Endodermal cell (in vitro differentiated cells): ENCODE measurements around the gene EML5. TPM values are rescaled to one million over a fixed set of nuclear protein-coding genes. Genes with fewer than 3 reads are reported as not detected.

Source experiments
- DNase-seq: peaks from one replicate; pipeline ENCODE4 v3.0.0-alpha.2; 2017
- H3K27ac ChIP-seq: 2 replicates; pipeline ENCODE4 v1.5.1; 2013; ENCODE audit warnings: mild to moderate bottlenecking, low read depth, low read length, moderate library complexity
- H3K27me3 ChIP-seq: 2 replicates; pipeline ENCODE4 v1.6.1; 2013; ENCODE audit warnings: mild to moderate bottlenecking, low read length, moderate library complexity; ENCODE audit not compliant: insufficient read depth, control insufficient read depth, poor library complexity, severe bottlenecking
- H3K36me3 ChIP-seq: 2 replicates; pipeline ENCODE4 v1.7.0; 2013; ENCODE audit warnings: mild to moderate bottlenecking, low read length, moderate library complexity; ENCODE audit not compliant: control insufficient read depth, insufficient read depth
- H3K4me1 ChIP-seq: one replicate; pipeline ENCODE4 v1.7.0; 2013; ENCODE audit warnings: low read length; ENCODE audit not compliant: control insufficient read depth, insufficient read depth
- H3K4me3 ChIP-seq: 2 replicates; pipeline ENCODE4 v1.5.1; 2013; ENCODE audit warnings: mild to moderate bottlenecking, low read length, moderate library complexity
- H3K9ac ChIP-seq: 2 replicates; pipeline ENCODE4 v1.6.1; 2013; ENCODE audit warnings: mild to moderate bottlenecking, low read length, moderate library complexity; ENCODE audit not compliant: poor library complexity, severe bottlenecking; ENCODE audit errors: extremely low read depth
- H3K9me3 ChIP-seq: 2 replicates; pipeline ENCODE4 v1.6.1; 2013; ENCODE audit warnings: mild to moderate bottlenecking, low read length, moderate library complexity; ENCODE audit not compliant: control insufficient read depth
- H3K27ac Mint-ChIP-seq: 2 replicates; pipeline ENCODE4 v1.8.0; 2020; ENCODE audit warnings: mixed read lengths
- H3K27me3 Mint-ChIP-seq: 2 replicates; pipeline ENCODE4 v1.8.0; 2021; ENCODE audit warnings: mild to moderate bottlenecking, mixed read lengths; ENCODE audit not compliant: insufficient read depth
- H3K36me3 Mint-ChIP-seq: 2 replicates; pipeline ENCODE4 v1.8.0; 2020; ENCODE audit warnings: low read depth, mixed read lengths
- H3K4me1 Mint-ChIP-seq: 2 replicates; pipeline ENCODE4 v1.8.0; 2020; ENCODE audit warnings: mixed read lengths
- H3K4me3 Mint-ChIP-seq: 2 replicates; pipeline ENCODE4 v1.8.0; 2020; ENCODE audit warnings: mild to moderate bottlenecking, moderate library complexity, mixed read lengths
- H3K9me3 Mint-ChIP-seq: 2 replicates; pipeline ENCODE4 v1.8.0; 2020; ENCODE audit warnings: mild to moderate bottlenecking, mixed read lengths
- WGBS, 2 experiments: methylation state at CpG; one replicate each; pipeline versions ENCODE4 v1.1.5 to v1.1.7; 2013; ENCODE audit warnings: missing lambda C conversion rate in 2 of 2, mixed read lengths in 1 of 2; ENCODE audit not compliant: insufficient coverage in 1 of 2, insufficient read length in 1 of 2; 5-methylcytosine and 5-hydroxymethylcytosine counted together
- total RNA-seq, 2 donors: library from RNA; stranded (reverse); fragmentation: NEBNext Ultra II Directional in 1 of 2; extraction: Animal tissue kit (Norgen Biotek cat#: 25700) in 1 of 2; gene quantifications; 2 replicates in 1 of 2; 3 replicates in 1 of 2; pipeline ENCODE4 v1.2.1, GENCODE V29; 2021
- TF ChIP-seq, protein P1 (sequence below): fragments of 200-600 bp; sonication (generic); conservative IDR thresholded peaks from 2 replicates; pipeline ENCODE4 v1.5.0; 2021; ENCODE audit warnings: antibody characterized with exemption, mild to moderate bottlenecking

The EML5 gene
- total RNA-seq, 2 donors from 2014 or later: 1.7 to 2.3 TPM

DNA sequence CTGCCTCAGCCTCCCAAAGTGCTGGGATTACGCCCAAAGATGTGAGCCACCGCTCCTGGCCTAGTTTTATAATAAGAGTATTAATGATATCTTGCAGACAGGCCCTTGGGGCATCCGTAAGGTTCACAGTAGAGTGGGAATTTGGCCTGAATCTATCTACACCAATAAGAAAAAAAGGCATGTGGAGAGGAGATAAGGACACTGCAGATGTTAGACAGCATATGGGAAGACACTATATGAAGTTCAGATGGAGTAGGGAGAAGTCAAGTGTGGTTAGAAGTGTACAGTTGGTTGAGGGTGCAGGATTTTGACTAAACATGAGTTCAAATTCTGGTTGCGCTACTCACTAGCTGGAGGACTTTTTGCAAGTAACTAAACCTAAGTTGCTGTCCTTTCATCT is 23.2 kb upstream of the EML5 start:
- 90 to 95% methylated on average over 2 to 4 of the region's 4 CpGs for WGBS, 2 experiments

DNA sequence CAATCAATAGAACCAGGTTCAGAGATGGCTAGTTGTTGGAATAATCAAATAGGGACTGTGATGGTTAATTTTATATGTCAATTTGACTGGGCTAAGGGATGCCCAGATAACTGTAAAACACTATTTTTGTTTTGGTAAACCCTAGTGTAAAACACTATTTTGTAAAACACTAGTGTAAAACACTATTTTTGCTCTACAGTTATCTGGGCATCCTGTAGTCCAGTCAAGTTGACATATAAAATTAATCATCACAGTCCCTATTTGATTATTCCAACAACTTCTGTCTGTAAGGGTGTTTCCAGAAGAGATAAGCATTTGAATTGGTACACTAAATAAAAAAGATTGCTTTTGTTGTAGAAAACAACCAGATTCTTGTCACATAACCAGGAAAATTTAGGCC is 15.6 kb upstream of the EML5 start:
- H3K36me3 ChIP-seq: no peaks in the 10 kb centered on the region
- Mint-ChIP-seq H3K4me1 (no peaks in the 10 kb centered on the region), H3K9me3 (peaks cover 27% of the 10 kb centered on the region), H3K27ac (no peak overlapping the region), H3K4me3 (no peak overlapping the region), H3K36me3 (no peaks in the 10 kb centered on the region), H3K27me3 (peaks cover 6% of the 10 kb centered on the region)
- no peaks in the 10 kb centered on the region for H3K4me1 ChIP-seq
- no peak overlapping the region for H3K9ac ChIP-seq
- H3K9me3 ChIP-seq: peaks cover 10% of the 10 kb centered on the region
- H3K27ac ChIP-seq: no peak overlapping the region
- H3K4me3 ChIP-seq: no peak overlapping the region
- TF ChIP-seq, protein P1, sequence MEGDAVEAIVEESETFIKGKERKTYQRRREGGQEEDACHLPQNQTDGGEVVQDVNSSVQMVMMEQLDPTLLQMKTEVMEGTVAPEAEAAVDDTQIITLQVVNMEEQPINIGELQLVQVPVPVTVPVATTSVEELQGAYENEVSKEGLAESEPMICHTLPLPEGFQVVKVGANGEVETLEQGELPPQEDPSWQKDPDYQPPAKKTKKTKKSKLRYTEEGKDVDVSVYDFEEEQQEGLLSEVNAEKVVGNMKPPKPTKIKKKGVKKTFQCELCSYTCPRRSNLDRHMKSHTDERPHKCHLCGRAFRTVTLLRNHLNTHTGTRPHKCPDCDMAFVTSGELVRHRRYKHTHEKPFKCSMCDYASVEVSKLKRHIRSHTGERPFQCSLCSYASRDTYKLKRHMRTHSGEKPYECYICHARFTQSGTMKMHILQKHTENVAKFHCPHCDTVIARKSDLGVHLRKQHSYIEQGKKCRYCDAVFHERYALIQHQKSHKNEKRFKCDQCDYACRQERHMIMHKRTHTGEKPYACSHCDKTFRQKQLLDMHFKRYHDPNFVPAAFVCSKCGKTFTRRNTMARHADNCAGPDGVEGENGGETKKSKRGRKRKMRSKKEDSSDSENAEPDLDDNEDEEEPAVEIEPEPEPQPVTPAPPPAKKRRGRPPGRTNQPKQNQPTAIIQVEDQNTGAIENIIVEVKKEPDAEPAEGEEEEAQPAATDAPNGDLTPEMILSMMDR: no peak
- peaks cover 5% of the 10 kb centered on the region for H3K27me3 ChIP-seq
- no peak for DNase-seq

More for the DNA sequence above, 23.2 kb upstream of the EML5 start:
- Mint-ChIP-seq H3K9me3 (no peaks in the 10 kb centered on the region), H3K27me3 (peaks cover 10% of the 10 kb centered on the region), H3K4me1 (peaks cover 1% of the 10 kb centered on the region), H3K36me3 (no peaks in the 10 kb centered on the region), H3K27ac (no peak overlapping the region), H3K4me3 (no peak overlapping the region)
- Histone ChIP-seq H3K27ac (no peak overlapping the region), H3K27me3 (peaks cover 2% of the 10 kb centered on the region), H3K4me1 (no peaks in the 10 kb centered on the region), H3K36me3 (no peaks in the 10 kb centered on the region), H3K4me3 (no peak overlapping the region), H3K9me3 (no peaks in the 10 kb centered on the region), H3K9ac (no peak overlapping the region)
- TF ChIP-seq, protein P1: no peak
- no peak for DNase-seq

DNA sequence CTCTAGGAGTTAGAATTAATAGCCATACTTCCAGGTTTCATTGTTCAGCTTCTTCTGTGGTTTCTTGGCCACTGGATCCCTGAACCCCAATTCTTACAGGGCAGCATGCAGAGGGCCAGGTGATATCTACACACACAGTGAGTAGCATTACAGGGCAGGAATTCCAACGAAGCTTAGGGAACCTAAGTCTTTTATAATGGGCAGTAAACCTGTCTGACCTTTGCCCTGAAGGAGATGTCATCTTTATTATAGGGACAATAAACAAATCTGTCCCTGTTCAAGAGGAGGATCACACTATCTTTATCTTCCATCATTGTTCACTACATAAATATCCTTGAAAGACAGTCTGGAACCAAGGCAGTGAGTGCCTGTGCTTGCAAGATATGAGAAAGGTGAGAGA is 11.7 kb upstream of the EML5 start:
- H3K4me3 Mint-ChIP-seq: no peak overlapping the region
- H3K27me3 Mint-ChIP-seq: peaks cover 12% of the 10 kb centered on the region

More for the DNA sequence above, 11.7 kb upstream of the EML5 start:
- peaks cover 10% of the 10 kb centered on the region for H3K9me3 ChIP-seq
- no peaks in the 10 kb centered on the region for H3K36me3 ChIP-seq
- H3K9me3 Mint-ChIP-seq: peaks cover 32% of the 10 kb centered on the region
- H3K36me3 Mint-ChIP-seq: no peaks in the 10 kb centered on the region
- H3K4me1 ChIP-seq: no peaks in the 10 kb centered on the region
- H3K4me3 ChIP-seq: no peak overlapping the region
- no peaks in the 10 kb centered on the region for H3K27me3 ChIP-seq
- no peak overlapping the region for H3K27ac Mint-ChIP-seq
- WGBS, 2 experiments: 80 to 82% methylated on average over 1 of the region's 1 CpG
- H3K4me1 Mint-ChIP-seq: no peaks in the 10 kb centered on the region
- DNase-seq: no peak
- H3K27ac ChIP-seq: no peak overlapping the region
- TF ChIP-seq, protein P1: no peak
- H3K9ac ChIP-seq: no peak overlapping the region
